NCI-H146 treated with DMSO at 0.1 percent for 48 hours (cell line): ENCODE measurements around the gene PTAR1.

Experiments used
- DNase-seq: peaks from one replicate; lab custom pipeline; 2025; ENCODE audit not compliant: unreplicated experiment; lab: John Stamatoyannopoulos, UW

Gene PTAR1

GRCh38 chr9:69753830-69754229 lies 6.0 kb downstream of the PTAR1 start:
- DNase-seq, result no peak

DNA sequence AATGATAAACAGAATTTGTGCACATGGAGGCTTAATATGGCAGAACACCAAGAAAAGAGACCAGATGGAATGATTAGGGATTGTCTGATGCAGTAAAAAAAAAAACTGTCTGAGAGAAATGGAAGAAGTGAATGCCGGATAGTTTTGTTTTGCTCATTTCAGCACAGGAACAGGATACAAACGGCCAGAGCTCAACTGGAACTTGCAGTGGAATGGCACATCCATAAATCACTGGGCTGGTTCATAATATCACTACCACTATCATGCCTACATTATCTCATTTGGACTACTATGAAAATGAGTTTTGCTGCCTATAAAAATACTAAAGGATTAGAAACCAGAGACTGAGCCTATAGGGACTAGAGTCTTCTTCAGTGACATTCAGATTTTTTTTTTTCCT lies 9.7 kb downstream of the PTAR1 start:
- no peak for DNase-seq

GRCh38 chr9:69748304-69748703 lies 11.5 kb downstream of the PTAR1 start:
- no peak for DNase-seq

DNA sequence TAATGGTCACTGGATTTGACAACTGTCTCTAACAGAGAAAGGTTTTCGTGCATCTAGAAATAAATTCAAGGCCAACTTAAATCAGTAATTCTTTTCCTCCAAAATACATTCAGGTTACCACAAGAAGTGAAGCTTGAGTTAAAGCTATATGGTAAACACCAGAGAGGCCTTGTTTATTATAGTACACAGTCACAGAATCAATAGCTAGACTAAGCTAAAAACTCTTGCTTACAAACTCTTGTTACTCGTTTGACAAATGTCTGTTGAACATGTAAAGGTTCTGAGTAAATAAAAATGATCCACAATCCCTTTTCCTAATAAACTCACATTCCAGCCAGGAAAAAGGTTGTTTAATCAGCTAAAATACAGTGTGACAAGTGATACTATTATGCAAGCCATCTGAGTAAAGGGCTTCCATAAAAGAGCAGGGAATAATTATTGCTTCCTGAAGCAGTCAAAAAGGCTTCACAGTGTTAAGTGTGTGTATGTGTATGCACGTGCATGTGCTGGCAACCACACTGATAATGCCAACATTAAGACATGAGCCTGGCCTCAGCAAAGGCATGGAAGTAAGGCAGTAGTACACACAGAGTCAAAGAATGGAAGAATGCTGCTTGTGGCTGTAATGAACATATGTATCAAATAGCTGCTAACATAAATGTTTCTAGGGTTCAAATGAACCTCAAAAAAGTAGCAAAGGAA lies 12.8 kb downstream of the PTAR1 start:
- no peak for DNase-seq

DNA sequence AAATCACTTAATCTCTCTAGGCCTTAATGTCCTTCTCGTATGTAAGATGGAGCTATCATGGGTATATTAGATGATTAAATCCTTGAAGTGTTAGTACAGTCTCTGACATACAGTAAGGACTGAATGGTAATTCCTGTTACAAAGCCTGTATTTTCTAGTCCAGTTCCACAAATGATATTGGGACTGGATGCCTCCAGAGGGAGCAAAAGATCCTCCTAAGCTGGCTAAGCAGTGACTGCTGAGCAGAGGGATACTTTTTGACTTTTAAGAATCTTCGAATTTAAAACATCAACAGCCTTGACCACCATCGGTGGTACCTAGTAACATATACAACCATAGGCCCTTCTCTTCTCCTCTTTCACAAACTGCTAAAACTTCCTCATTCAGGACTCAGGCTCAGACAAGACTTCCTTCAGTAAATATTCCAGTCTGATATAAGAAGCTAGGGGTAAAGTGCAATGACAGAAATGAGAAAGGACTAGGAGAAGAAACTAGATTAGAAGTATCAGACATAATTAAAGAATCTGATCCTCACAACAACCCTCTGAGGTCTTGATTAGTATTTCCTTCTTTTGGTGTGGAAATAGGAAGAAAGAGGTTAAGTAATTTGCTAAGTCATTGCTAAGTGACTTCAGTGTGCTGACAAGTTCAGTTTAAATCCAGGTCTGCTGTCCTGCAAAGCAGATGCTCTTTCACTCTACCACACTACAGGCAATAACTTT lies 13.9 kb downstream of the PTAR1 start:
- DNase-seq, result no peak

- DNase-seq, result no peak
These were observed 15.0 kb downstream of the PTAR1 start for GRCh38 chr9:69744688-69745380.

DNA sequence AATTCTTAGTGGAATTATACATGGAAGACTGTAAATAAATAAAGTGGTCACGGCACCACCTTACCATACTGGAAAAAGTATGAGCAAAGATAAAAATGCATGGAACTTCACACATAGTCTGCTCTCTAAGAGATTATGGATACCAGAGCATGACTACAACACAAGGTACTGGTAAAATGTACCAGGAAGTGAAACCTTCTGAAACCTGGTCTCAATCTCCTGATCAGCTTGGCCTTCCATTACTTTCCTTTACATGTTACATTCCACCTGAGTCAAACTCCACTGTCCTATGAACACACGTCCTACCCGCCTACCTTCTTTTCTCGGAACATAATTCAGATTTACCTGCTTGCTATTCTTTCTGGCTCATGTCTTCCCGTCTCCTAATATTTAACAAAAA lies 15.9 kb downstream of the PTAR1 start:
- no peak for DNase-seq

- DNase-seq, result no peak
These were observed 18.8 kb downstream of the PTAR1 start for GRCh38 chr9:69740872-69741505.

DNA sequence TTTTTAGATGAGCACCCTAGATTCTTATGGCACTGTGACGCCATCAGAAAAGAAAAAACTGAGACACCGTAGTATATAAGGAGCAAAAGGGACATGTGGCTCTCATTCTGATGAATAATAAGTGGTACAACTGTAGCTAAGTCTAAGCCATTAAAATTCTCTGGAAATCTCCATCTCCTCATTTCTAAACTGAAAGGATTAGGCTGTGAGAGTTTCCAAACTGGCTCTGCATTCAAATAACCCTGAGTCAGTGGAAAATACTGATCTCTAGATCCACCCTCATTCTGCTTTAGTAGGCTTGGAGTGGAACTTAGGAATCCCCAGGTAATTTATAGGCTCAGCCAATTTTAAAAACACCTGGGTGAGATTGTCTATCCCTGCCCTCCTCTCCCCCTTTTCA lies 28.5 kb downstream of the PTAR1 start:
- DNase-seq, result no peak

DNA sequence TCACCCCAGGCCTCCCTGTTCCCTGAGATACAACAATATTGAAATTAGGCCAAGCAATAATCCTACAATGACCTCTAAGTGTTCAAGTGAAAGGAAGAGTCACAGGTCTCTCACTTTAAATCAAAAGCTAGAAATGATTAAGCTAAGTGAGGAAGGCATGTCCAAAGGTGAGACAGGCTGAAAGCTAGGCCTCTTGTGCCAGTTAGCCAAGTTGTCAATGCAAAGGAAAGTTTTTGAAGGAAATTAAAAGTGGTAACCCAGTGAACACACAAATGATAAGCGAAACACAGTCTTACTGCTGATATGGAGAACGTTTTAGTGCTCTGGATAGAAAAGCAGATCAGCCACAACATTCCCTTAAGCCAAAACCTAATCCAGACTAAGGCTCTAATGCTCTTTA lies 39.8 kb downstream of the PTAR1 start:
- DNase-seq, result no peak

- no peak for DNase-seq
These were observed 40.4 kb downstream of the PTAR1 start for GRCh38 chr9:69719367-69719766.

- DNase-seq, result no peak
These were observed 41.6 kb downstream of the PTAR1 start for GRCh38 chr9:69718218-69718617.

- no peak for DNase-seq
These were observed 44.0 kb downstream of the PTAR1 start for GRCh38 chr9:69715825-69716224.

GRCh38 chr9:69715096-69715495 lies 44.7 kb downstream of the PTAR1 start:
- no peak for DNase-seq

DNA sequence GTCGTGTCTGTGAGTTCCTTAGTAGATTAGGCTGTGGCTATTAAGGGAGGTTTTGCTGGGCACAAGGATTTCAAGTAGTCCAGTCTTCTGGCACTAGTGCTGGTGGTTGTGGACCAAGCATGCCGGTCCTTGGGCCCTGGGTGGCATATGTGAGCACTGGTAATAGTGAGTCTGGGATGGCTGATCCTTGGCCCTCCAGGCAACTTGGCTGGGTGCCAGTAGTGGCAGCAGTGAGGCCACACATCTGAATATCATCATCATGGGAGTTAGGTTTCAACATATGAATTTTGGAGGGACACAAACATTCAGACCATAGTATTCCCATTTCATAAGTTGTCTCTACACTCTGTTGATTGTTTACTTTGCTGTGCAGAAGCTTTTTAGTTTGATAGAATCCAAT lies 62.3 kb downstream of the PTAR1 start:
- DNase-seq, result no peak

- no peak for DNase-seq
These were observed 63.0 kb downstream of the PTAR1 start for GRCh38 chr9:69696802-69697201.

DNA sequence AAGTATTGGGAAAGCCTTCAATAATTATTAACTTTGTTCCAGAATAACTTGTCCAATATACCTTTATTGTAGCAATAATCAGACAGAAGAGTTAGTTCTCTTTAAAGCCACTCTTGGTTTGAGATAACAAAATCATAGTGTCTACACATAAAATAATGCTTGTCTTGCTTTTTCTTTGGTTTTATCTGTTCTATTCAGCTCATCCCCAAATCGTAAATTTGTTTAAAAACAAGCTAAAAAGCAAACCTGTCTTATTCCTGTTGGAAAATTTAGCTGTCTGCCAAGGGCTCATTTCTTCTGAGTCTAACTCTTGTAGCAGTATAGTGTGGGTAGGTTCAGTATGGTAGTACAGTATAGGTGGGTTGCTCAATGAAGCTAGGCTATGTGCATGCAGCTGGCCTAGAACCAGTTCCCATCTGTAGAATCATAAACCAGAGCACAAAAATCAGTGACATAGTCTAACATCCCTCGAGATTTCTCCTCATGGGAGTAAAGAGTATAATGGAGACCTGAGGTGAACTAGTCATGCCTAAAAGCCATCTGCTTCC lies 69.7 kb downstream of the PTAR1 start:
- DNase-seq, result no peak

DNA sequence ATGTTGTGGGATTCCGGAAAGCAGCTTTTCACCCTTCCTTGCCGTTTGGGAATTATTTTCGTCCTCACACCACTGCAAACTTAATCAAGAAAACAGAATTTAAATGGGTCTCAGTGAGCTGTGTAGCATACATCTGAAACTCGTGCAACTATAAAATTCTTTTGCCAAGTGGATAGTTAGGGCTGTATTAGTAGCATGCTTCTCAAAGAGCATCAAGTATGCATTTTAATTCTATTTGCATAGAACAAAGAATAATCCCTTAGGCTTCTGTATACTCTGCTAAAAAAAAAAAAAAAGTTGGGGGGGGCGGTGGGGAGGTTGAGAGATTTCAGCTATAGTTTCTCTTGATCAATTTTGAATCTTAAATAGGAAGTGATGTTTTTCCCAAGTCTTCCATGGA lies 75.9 kb downstream of the PTAR1 start:
- DNase-seq, result no peak

DNA sequence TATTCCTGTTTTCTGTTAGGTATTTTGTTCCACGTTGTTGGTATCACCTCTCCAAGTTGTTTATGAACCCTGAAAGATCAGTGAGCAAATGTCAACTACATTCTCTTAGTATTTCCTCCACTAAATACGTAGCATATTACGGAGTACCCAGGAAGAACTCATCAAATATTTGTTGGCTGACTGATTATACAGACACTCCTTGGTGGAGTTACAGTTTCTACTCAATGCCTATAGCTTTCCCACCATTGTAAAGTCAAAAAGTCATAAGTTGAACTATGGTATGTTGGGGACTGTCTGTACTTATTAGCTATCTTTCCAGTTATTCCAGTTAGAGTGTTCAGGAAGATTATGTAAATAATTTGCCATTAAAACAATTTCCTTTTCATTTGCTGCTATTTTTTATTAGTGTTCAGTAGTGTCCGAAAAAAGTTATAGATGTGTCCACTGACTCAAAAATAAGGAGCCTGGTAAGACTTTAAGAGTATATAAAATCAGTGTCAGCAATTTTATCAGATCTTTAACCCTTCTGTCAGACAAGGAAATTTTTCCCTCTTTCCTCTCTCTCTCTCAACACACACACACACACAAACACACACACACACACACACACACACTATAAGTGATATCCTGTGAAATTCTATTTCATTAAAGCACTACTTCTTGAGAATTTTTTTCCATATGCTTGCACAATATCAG lies 80.8 kb downstream of the PTAR1 start:
- no peak for DNase-seq

DNA sequence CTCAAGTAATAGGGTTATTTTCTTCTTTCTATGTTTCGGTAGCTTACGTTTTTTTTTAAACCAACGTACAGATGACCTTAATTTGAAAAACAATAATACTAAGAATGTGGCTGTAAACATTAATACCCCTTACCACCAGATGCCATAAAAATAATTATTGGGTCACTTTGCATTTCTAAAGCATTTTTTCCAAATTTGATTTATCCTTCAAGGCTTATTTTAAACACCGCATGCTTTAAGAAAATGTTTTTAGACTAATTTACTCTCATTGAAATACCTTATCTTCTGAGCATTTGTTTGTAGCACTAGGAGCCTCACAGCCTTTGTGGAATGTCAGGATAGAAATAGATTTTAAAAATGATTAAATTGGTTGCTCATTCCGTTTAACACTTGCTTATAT lies 81.9 kb downstream of the PTAR1 start:
- DNase-seq, result no peak

- DNase-seq, result no peak
These were observed 84.2 kb downstream of the PTAR1 start for GRCh38 chr9:69675563-69675962.
